ENCODE data around the gene DLGAP5.
A peak's percentile ranks its signal among the peaks of the same experiment; 100 is the strongest.

Gene DLGAP5

GRCh38 chr14:55123852-55124639 is 67.3 kb downstream of the DLGAP5 start:
- Histone ChIP-seq H3K27ac (ENCODE audit: low read depth, low read length) (no peak overlapping the region), H3K9ac (ENCODE audit: low read length) (no peak overlapping the region), H3K4me3 (ENCODE audit: low read length) (no peak overlapping the region), H3K27me3 (ENCODE audit: control insufficient read depth, insufficient read depth, low read length) (no peaks in the 10 kb centered on the region), H3K4me1 (ENCODE audit: control insufficient read depth, insufficient read depth, low read length) (peaks cover 2% of the 10 kb centered on the region), H3K36me3 (ENCODE audit: control insufficient read depth, insufficient read depth, low read length) (no peaks in the 10 kb centered on the region)

- Histone ChIP-seq H3K9ac (ENCODE audit: low read length) (no peak overlapping the region), H3K4me1 (ENCODE audit: control insufficient read depth, insufficient read depth, low read length) (peaks cover 2% of the 10 kb centered on the region), H3K36me3 (ENCODE audit: control insufficient read depth, insufficient read depth, low read length) (no peaks in the 10 kb centered on the region), H3K27ac (ENCODE audit: low read depth, low read length) (no peak overlapping the region), H3K27me3 (ENCODE audit: control insufficient read depth, insufficient read depth, low read length) (no peaks in the 10 kb centered on the region), H3K4me3 (ENCODE audit: low read length) (no peak overlapping the region)
These were observed 68.3 kb downstream of the DLGAP5 start for GRCh38 chr14:55123101-55123500.

- Histone ChIP-seq H3K27me3 (ENCODE audit: control insufficient read depth, insufficient read depth, low read length) (no peaks in the 10 kb centered on the region), H3K9ac (ENCODE audit: low read length) (no peak overlapping the region), H3K4me1 (ENCODE audit: control insufficient read depth, insufficient read depth, low read length) (peaks cover 2% of the 10 kb centered on the region), H3K4me3 (ENCODE audit: low read length) (peak overlapping the region; percentile 10), H3K27ac (ENCODE audit: low read depth, low read length) (no peak overlapping the region), H3K36me3 (ENCODE audit: control insufficient read depth, insufficient read depth, low read length) (no peaks in the 10 kb centered on the region)
These were observed 68.9 kb downstream of the DLGAP5 start for GRCh38 chr14:55122440-55122986.

GRCh38 chr14:55121628-55122439 is 69.6 kb downstream of the DLGAP5 start:
- H3K27me3 ChIP-seq (ENCODE audit: control insufficient read depth, insufficient read depth, low read length): no peaks in the 10 kb centered on the region
- no peak overlapping the region for H3K9ac ChIP-seq (ENCODE audit: low read length)
- H3K27ac ChIP-seq (ENCODE audit: low read depth, low read length): no peak overlapping the region
- H3K4me3 ChIP-seq (ENCODE audit: low read length): peak overlapping the region; percentile 10
- H3K36me3 ChIP-seq (ENCODE audit: control insufficient read depth, insufficient read depth, low read length): no peaks in the 10 kb centered on the region
- H3K4me1 ChIP-seq (ENCODE audit: control insufficient read depth, insufficient read depth, low read length): peaks cover 2% of the 10 kb centered on the region

- Histone ChIP-seq H3K9ac (ENCODE audit: low read length) (no peak overlapping the region), H3K27ac (ENCODE audit: low read depth, low read length) (no peak overlapping the region), H3K4me1 (ENCODE audit: control insufficient read depth, insufficient read depth, low read length) (peaks cover 2% of the 10 kb centered on the region)
These were observed 70.6 kb downstream of the DLGAP5 start for GRCh38 chr14:55120571-55121495.

GRCh38 chr14:55118761-55119160 is 72.6 kb downstream of the DLGAP5 start:
- H3K27me3 ChIP-seq (ENCODE audit: control insufficient read depth, insufficient read depth, low read length): no peaks in the 10 kb centered on the region
- no peak overlapping the region for H3K9ac ChIP-seq (ENCODE audit: low read length)
- no peak overlapping the region for H3K27ac ChIP-seq (ENCODE audit: low read depth, low read length)
- peaks cover 2% of the 10 kb centered on the region for H3K4me1 ChIP-seq (ENCODE audit: control insufficient read depth, insufficient read depth, low read length)
- H3K4me3 ChIP-seq (ENCODE audit: low read length): no peak overlapping the region
- no peaks in the 10 kb centered on the region for H3K36me3 ChIP-seq (ENCODE audit: control insufficient read depth, insufficient read depth, low read length)

More at GRCh38 chr14:55120571-55121495, 70.6 kb downstream of the DLGAP5 start:
- Histone ChIP-seq H3K36me3 (ENCODE audit: control insufficient read depth, insufficient read depth, low read length) (no peaks in the 10 kb centered on the region), H3K4me3 (ENCODE audit: low read length) (no peak overlapping the region), H3K27me3 (ENCODE audit: control insufficient read depth, insufficient read depth, low read length) (no peaks in the 10 kb centered on the region)

- Histone ChIP-seq H3K36me3 (ENCODE audit: control insufficient read depth, insufficient read depth, low read length) (no peaks in the 10 kb centered on the region), H3K4me1 (ENCODE audit: control insufficient read depth, insufficient read depth, low read length) (peaks cover 2% of the 10 kb centered on the region), H3K27ac (ENCODE audit: low read depth, low read length) (no peak overlapping the region), H3K9ac (ENCODE audit: low read length) (no peak overlapping the region), H3K27me3 (ENCODE audit: control insufficient read depth, insufficient read depth, low read length) (no peaks in the 10 kb centered on the region), H3K4me3 (ENCODE audit: low read length) (no peak overlapping the region)
These were observed 73.5 kb downstream of the DLGAP5 start for GRCh38 chr14:55117803-55118441.

- H3K4me1 ChIP-seq (ENCODE audit: control insufficient read depth, insufficient read depth, low read length): no peaks in the 10 kb centered on the region
- no peaks in the 10 kb centered on the region for H3K36me3 ChIP-seq (ENCODE audit: control insufficient read depth, insufficient read depth, low read length)
- peak overlapping the region; percentile 27 for H3K4me3 ChIP-seq (ENCODE audit: low read length)
- H3K27me3 ChIP-seq (ENCODE audit: control insufficient read depth, insufficient read depth, low read length): no peaks in the 10 kb centered on the region
- no peak overlapping the region for H3K27ac ChIP-seq (ENCODE audit: low read depth, low read length)
- no peak overlapping the region for H3K9ac ChIP-seq (ENCODE audit: low read length)
These were observed 74.9 kb downstream of the DLGAP5 start for GRCh38 chr14:55116246-55117030.

- no peaks in the 10 kb centered on the region for H3K27me3 ChIP-seq (ENCODE audit: control insufficient read depth, insufficient read depth, low read length)
- no peaks in the 10 kb centered on the region for H3K36me3 ChIP-seq (ENCODE audit: control insufficient read depth, insufficient read depth, low read length)
- no peaks in the 10 kb centered on the region for H3K4me1 ChIP-seq (ENCODE audit: control insufficient read depth, insufficient read depth, low read length)
- no peak overlapping the region for H3K27ac ChIP-seq (ENCODE audit: low read depth, low read length)
- H3K4me3 ChIP-seq (ENCODE audit: low read length): no peak overlapping the region
- H3K9ac ChIP-seq (ENCODE audit: low read length): no peak overlapping the region
These were observed 75.5 kb downstream of the DLGAP5 start for GRCh38 chr14:55115861-55116245.

- H3K27ac ChIP-seq (ENCODE audit: low read depth, low read length): no peak overlapping the region
- H3K4me3 ChIP-seq (ENCODE audit: low read length): no peak overlapping the region
- H3K27me3 ChIP-seq (ENCODE audit: control insufficient read depth, insufficient read depth, low read length): no peaks in the 10 kb centered on the region
- H3K36me3 ChIP-seq (ENCODE audit: control insufficient read depth, insufficient read depth, low read length): no peaks in the 10 kb centered on the region
- H3K4me1 ChIP-seq (ENCODE audit: control insufficient read depth, insufficient read depth, low read length): no peaks in the 10 kb centered on the region
- H3K9ac ChIP-seq (ENCODE audit: low read length): no peak overlapping the region
These were observed 75.9 kb downstream of the DLGAP5 start for GRCh38 chr14:55115460-55115859.

GRCh38 chr14:55114720-55115119 is 76.7 kb downstream of the DLGAP5 start:
- Histone ChIP-seq H3K27ac (ENCODE audit: low read depth, low read length) (no peak overlapping the region), H3K4me3 (ENCODE audit: low read length) (no peak overlapping the region), H3K4me1 (ENCODE audit: control insufficient read depth, insufficient read depth, low read length) (no peaks in the 10 kb centered on the region), H3K36me3 (ENCODE audit: control insufficient read depth, insufficient read depth, low read length) (no peaks in the 10 kb centered on the region), H3K27me3 (ENCODE audit: control insufficient read depth, insufficient read depth, low read length) (no peaks in the 10 kb centered on the region), H3K9ac (ENCODE audit: low read length) (no peak overlapping the region)

Measured in rectal smooth muscle tissue (tissue), 1 donor.